Measurements from ENCODE around the gene THBS4.

DNA sequence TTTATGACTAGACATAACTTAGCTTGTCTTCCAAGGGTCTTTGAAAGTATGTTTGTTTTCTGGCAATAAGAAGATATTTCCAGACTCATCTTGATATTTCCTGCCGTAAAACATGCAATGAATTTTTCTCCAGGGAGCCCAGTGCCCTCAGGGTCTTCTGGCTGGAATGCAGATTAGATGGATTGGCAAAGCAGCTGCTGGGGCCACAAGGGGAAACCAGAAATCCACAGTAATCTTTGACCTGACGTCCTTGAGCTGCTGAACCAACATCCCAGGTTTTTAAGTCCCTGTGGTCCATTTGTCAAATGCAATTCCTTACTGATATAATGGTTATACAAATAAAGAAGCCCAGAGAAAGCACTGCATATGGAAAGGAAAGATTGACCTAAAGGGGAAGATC is 93.0 kb downstream of the THBS4 start:
- TF ChIP-seq SP1 (IDR thresholded peaks at IDR 0.05) = no peak
- TF ChIP-seq, protein P1, sequence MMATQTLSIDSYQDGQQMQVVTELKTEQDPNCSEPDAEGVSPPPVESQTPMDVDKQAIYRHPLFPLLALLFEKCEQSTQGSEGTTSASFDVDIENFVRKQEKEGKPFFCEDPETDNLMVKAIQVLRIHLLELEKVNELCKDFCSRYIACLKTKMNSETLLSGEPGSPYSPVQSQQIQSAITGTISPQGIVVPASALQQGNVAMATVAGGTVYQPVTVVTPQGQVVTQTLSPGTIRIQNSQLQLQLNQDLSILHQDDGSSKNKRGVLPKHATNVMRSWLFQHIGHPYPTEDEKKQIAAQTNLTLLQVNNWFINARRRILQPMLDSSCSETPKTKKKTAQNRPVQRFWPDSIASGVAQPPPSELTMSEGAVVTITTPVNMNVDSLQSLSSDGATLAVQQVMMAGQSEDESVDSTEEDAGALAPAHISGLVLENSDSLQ (IDR thresholded peaks at IDR 0.05) = no peak
- no peak for TF ChIP-seq ZNF384 (IDR thresholded peaks at IDR 0.05)
- TF ChIP-seq SUZ12 (IDR thresholded peaks at IDR 0.05) = no peak
- TF ChIP-seq HDGF (IDR thresholded peaks at IDR 0.05; ENCODE audit: borderline replicate concordance) = no peak
- no peak for TF ChIP-seq FOXA1 (IDR thresholded peaks at IDR 0.05)
- no peak for TF ChIP-seq LEF1 (IDR thresholded peaks at IDR 0.05; ENCODE audit: borderline replicate concordance)
- TF ChIP-seq BHLHE40 (IDR thresholded peaks at IDR 0.05; ENCODE audit: borderline replicate concordance) = no peak
- TF ChIP-seq TARDBP (IDR thresholded peaks at IDR 0.05) = no peak
- no peak for TF ChIP-seq L3MBTL2 (conservative IDR thresholded peaks at IDR 0.05)
- TF ChIP-seq CTBP1 (IDR thresholded peaks at IDR 0.05; ENCODE audit: borderline replicate concordance) = no peak
- no peak for TF ChIP-seq FOXM1 (IDR thresholded peaks at IDR 0.05; ENCODE audit: borderline replicate concordance)
- TF ChIP-seq NFRKB (IDR thresholded peaks at IDR 0.05) = no peak

Measured in HEK293T (cell line).